GM18502 (cell line): ENCODE data around the gene GJB3.
"Not testable (repeated sequence)": the region's sequence is repeated elsewhere in the genome, so short reads cannot be mapped to it uniquely, and the experiment has no call there.

ENCODE experiments used
- ATAC-seq: cut with Tn5 transposase; IDR thresholded peaks from one replicate; pipeline ENCODE4 v1.9.1; 2021; ENCODE audit warnings: mild to moderate bottlenecking; ENCODE audit not compliant: unreplicated experiment, poor library complexity

GJB3 gene

GRCh38 chr1:34781071-34781843 lies at the start of gene GJB3:
Gene GJB3 (plus strand): TSS chr1:34781214. CDS start chr1:34784763, 3,549 bp downstream.
- ATAC-seq = no peak

- ATAC-seq = not testable (repeated sequence)
Measured at GRCh38 chr1:34732831-34733230, 48.2 kb upstream of the GJB3 start.

- no peak for ATAC-seq
Measured at GRCh38 chr1:34736692-34737091, 44.3 kb upstream of the GJB3 start.

GRCh38 chr1:34737236-34737635 lies 43.8 kb upstream of the GJB3 start:
- not testable (repeated sequence) for ATAC-seq

- no peak for ATAC-seq
Measured at GRCh38 chr1:34739613-34740012, 41.4 kb upstream of the GJB3 start.

GRCh38 chr1:34740161-34740868 lies 40.7 kb upstream of the GJB3 start:
- no peak for ATAC-seq

GRCh38 chr1:34742667-34743270 lies 38.2 kb upstream of the GJB3 start:
- ATAC-seq = peak; percentile 62

GRCh38 chr1:34743775-34744174 lies 37.2 kb upstream of the GJB3 start:
- no peak for ATAC-seq

GRCh38 chr1:34744851-34745250 lies 36.2 kb upstream of the GJB3 start:
- ATAC-seq = no peak

GRCh38 chr1:34745666-34746065 lies 35.3 kb upstream of the GJB3 start:
- no peak for ATAC-seq

GRCh38 chr1:34746101-34746500 lies 34.9 kb upstream of the GJB3 start:
- no peak for ATAC-seq

GRCh38 chr1:34746785-34747637 lies 34.0 kb upstream of the GJB3 start:
- no peak for ATAC-seq

- ATAC-seq = no peak
Measured at GRCh38 chr1:34747638-34747941, 33.4 kb upstream of the GJB3 start.

GRCh38 chr1:34749992-34750391 lies 31.0 kb upstream of the GJB3 start:
- no peak for ATAC-seq

- ATAC-seq = no peak
Measured at GRCh38 chr1:34750610-34751009, 30.4 kb upstream of the GJB3 start.

- ATAC-seq = no peak
Measured at GRCh38 chr1:34753163-34753562, 27.9 kb upstream of the GJB3 start.

GRCh38 chr1:34754964-34755637 lies 25.9 kb upstream of the GJB3 start, which contains the start of gene GJB5:
Gene GJB5 (plus strand): TSS chr1:34755047. CDS start chr1:34757331, 2,284 bp downstream.
- no peak for ATAC-seq

- no peak for ATAC-seq
Measured at GRCh38 chr1:34755961-34756360, 25.1 kb upstream of the GJB3 start.

GRCh38 chr1:34757386-34757785 lies 23.6 kb upstream of the GJB3 start:
- ATAC-seq = no peak

- ATAC-seq = no peak
Measured at GRCh38 chr1:34758751-34759150, 22.3 kb upstream of the GJB3 start.
